GM12878 (cell line): ENCODE results near the gene VPS18. TPM values are rescaled to one million over a fixed set of nuclear protein-coding genes. Genes with fewer than 3 reads are reported as not detected.
A peak's percentile ranks its signal among the peaks of the same experiment; 100 is the strongest.

Source experiments
- ATAC-seq: fragments of 200-7000 bp; cut with Tn5 transposase; 3 replicates; pipeline ENCODE4 v1.9.1; 2020; ENCODE audit warnings: mild to moderate bottlenecking, moderate library complexity
- BruUV-seq: library from RNA; stranded (reverse); fragments of 400-500 nt; replicated peaks from 2 replicates; lab custom pipeline; 2021; lab: Mats Ljungman, UMichigan
- CTCF ChIA-PET: fragments of 300-600 bp; sonication (Branson Sonifier 250); formaldehyde crosslinking; extraction: SDS; loops from one replicate; lab custom pipeline; 2021; ENCODE audit warnings: inconsistent platforms; lab: Yijun Ruan, JAX
- POLR2A ChIA-PET: fragments of 350-600 bp; formaldehyde crosslinking; extraction: SDS; loops from one replicate; lab custom pipeline; 2021; ENCODE audit warnings: inconsistent platforms; lab: Charles Lee
- RAD21 ChIA-PET: fragments of 300-600 bp; sonication (Branson Sonifier 250); formaldehyde crosslinking; loops from one replicate; lab custom pipeline; 2023; ENCODE audit warnings: antibody characterized with exemption; ENCODE audit not compliant: unreplicated experiment; lab: Charles Lee
- SMC1A ChIA-PET: fragments of 300-600 bp; sonication (Branson Sonifier 250); formaldehyde crosslinking; loops from one replicate; lab custom pipeline; 2023; ENCODE audit not compliant: unreplicated experiment, uncharacterized antibody; lab: Charles Lee
- DNase-seq: peaks from one replicate; pipeline ENCODE4 v3.0.0-alpha.2; 2011; ENCODE audit warnings: low read depth, low spot score
- FAIRE-seq: peaks from 3 replicates; lab custom pipeline; 2011; peaks lifted over from hg19 to GRCh38; lab: Jason Lieb, UNC
- H2AFZ ChIP-seq: 2 replicates; pipeline ENCODE4 v1.6.0; 2011; ENCODE audit warnings: low read depth, low read length, control low read depth; ENCODE audit not compliant: control insufficient read depth
- H3K27ac ChIP-seq: 2 replicates; pipeline ENCODE4 v1.5.1; 2011; ENCODE audit warnings: control low read depth; ENCODE audit not compliant: control insufficient read depth, insufficient read depth
- H3K27me3 ChIP-seq, 2 experiments: replicated peaks in 1 of 2; 2 replicates each; pipeline versions ENCODE4 v1.6.0 to v1.6.1; 2011; ENCODE audit warnings: low read length in 1 of 2; ENCODE audit not compliant: control insufficient read depth in 2 of 2, insufficient read depth in 2 of 2
- H3K36me3 ChIP-seq, 2 experiments: 2 replicates each; pipeline ENCODE4 v1.5.1; 2011; ENCODE audit warnings: low read length in 1 of 2; ENCODE audit not compliant: control insufficient read depth in 2 of 2, insufficient read depth in 2 of 2
- H3K4me1 ChIP-seq: 2 replicates; pipeline ENCODE4 v1.6.1; 2011; ENCODE audit warnings: mild to moderate bottlenecking, low read length, moderate library complexity, mixed read lengths; ENCODE audit not compliant: control insufficient read depth, insufficient read depth
- H3K4me2 ChIP-seq: 2 replicates; pipeline ENCODE4 v1.6.0; 2011; ENCODE audit warnings: control low read depth; ENCODE audit not compliant: control insufficient read depth, insufficient read depth
- H3K4me3 ChIP-seq: fragments of 200-600 bp; sonication (generic); 2 replicates; pipeline ENCODE4 v1.5.1; 2016
- H3K79me2 ChIP-seq: 2 replicates; pipeline ENCODE4 v1.6.0; 2011; ENCODE audit warnings: low read length; ENCODE audit not compliant: control insufficient read depth, insufficient read depth
- H3K9ac ChIP-seq: 2 replicates; pipeline ENCODE4 v1.8.0; 2011; ENCODE audit warnings: low read length, control low read depth, mixed read lengths; ENCODE audit not compliant: control insufficient read depth, insufficient read depth
- H3K9me3 ChIP-seq: replicated peaks from 3 replicates; pipeline ENCODE4 v1.5.1; 2011; ENCODE audit warnings: mild to moderate bottlenecking, low read length; ENCODE audit not compliant: control insufficient read depth, insufficient read depth
- H4K20me1 ChIP-seq: 2 replicates; pipeline ENCODE4 v1.6.0; 2011; ENCODE audit not compliant: control insufficient read depth, insufficient read depth
- GATAD2B ChIP-seq: fragments of 450-650 bp; conservative IDR thresholded peaks from 2 replicates; pipeline ENCODE4 v1.6.1; 2017; ENCODE audit warnings: low read depth, mild to moderate bottlenecking, moderate library complexity
- IRF4 ChIP-seq: IDR thresholded peaks from 2 replicates; pipeline ENCODE4 v1.6.1; 2011; ENCODE audit warnings: low read depth, low read length
- LARP7 ChIP-seq: fragments of 450-650 bp; IDR thresholded peaks from 2 replicates; pipeline ENCODE4 v1.6.1; 2017; ENCODE audit warnings: mild to moderate bottlenecking
- SRF ChIP-seq, 2 experiments: IDR thresholded peaks; 2 replicates each; pipeline ENCODE4 v1.6.1; 2011; ENCODE audit warnings: low read depth in 2 of 2, low read length in 2 of 2, mild to moderate bottlenecking in 1 of 2, moderate library complexity in 1 of 2
- YY1 ChIP-seq: IDR thresholded peaks from 2 replicates; pipeline ENCODE4 v1.6.1; 2011; ENCODE audit warnings: low read depth, mild to moderate bottlenecking, low read length
- ZNF687 ChIP-seq: fragments of 450-650 bp; IDR thresholded peaks from 2 replicates; pipeline ENCODE4 v1.6.1; 2017; ENCODE audit warnings: mild to moderate bottlenecking, moderate library complexity
- WGBS: methylation state at CpG from one replicate; pipeline ENCODE4 v1.1.6; 2016; ENCODE audit warnings: low lambda C conversion rate; ENCODE audit not compliant: insufficient replicate concordance, insufficient coverage; ENCODE audit errors: missing lambda C conversion rate; 5-methylcytosine and 5-hydroxymethylcytosine counted together
- in situ Hi-C: fragments of 300-500 bp; cut with MboI; formaldehyde crosslinking; loops from 9 replicates; pipeline ENCODE4 v1.14.3; 2018; ENCODE audit warnings: mixed read lengths
- intact Hi-C: fragments of 100-400 bp; cut with micrococcal nuclease; formaldehyde crosslinking; loops from one replicate; pipeline ENCODE4 v1.14.2; 2022; ENCODE audit not compliant: unreplicated experiment
- polyA plus RNA-seq, 11 experiments: library from polyadenylated mRNA; depleted of rRNA in 4 of 11; unstranded in 6 of 11; stranded (reverse) in 5 of 11; fragments of >200 nt; fragmentation: Nextera tagmentation in 4 of 11; fragmentation: Illumina TruSeq in 1 of 11; extraction: Ambion mirVana in 4 of 11; extraction: Trizol in 1 of 11; gene quantifications; 1 replicate in 1 of 11; 2 replicates in 10 of 11; pipeline versions ENCODE4 v1.2.1 to v1.2.3, GENCODE V29; 2011 to 2016; ENCODE audit warnings: inconsistent platforms in 2 of 11, missing spikeins in 2 of 11, low read depth in 1 of 11
- total RNA-seq, 4 experiments: library from RNA; depleted of rRNA in 3 of 4; stranded (reverse); fragments of >200 nt in 3 of 4; fragmentation: Illumina TruSeq in 1 of 4; extraction: Trizol in 1 of 4; gene quantifications; 2 replicates each; pipeline versions ENCODE4 v1.2.1 to v1.2.3, GENCODE V29; 2013 to 2021

Gene VPS18
- total and polyA plus RNA-seq, 10 of the 15 experiments (the other 5 are each of a cell fraction or from before 2014, with no cell fraction given), result 0.71 to 20.4 (median 10.6) TPM

DNA sequence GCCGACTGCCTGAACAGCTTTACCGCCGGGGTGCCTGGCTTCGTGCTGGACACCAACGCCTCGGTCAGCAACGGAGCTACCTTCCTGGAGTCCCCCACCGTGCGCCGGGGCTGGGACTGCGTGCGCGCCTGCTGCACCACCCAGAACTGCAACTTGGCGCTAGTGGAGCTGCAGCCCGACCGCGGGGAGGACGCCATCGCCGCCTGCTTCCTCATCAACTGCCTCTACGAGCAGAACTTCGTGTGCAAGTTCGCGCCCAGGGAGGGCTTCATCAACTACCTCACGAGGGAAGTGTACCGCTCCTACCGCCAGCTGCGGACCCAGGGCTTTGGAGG, 49.6 kb upstream of the VPS18 start:
- POLR2A ChIA-PET, result interaction anchor here (0.6 to 5.0 kb wide), 7 partner anchors 28 to 285 kb away, joined by 3 to 39 read pairs (median 5); partner anchors contain the start of gene RHOV
- in situ Hi-C loops, result no loop called here

More for the DNA sequence above, 49.6 kb upstream of the VPS18 start:
- H4K20me1 ChIP-seq, result no peaks in the 10 kb centered on the region
- ATAC-seq (peak; percentile 60), FAIRE-seq (no peak), DNase-seq (no peak)
- peak overlapping the region; percentile 75 for H3K4me3 ChIP-seq
- H3K4me2 ChIP-seq, result peak overlapping the region; percentile 98
- ChIA-PET CTCF (interaction anchor here (0.6 to 8.8 kb wide), 6 partner anchors 14 to 63 kb away, joined by 3 to 140 read pairs (median 4); partner anchors contain the start of gene VPS18), SMC1A (interaction anchor here (0.6 to 2.2 kb wide), 5 partner anchors 13 to 150 kb away, joined by 3 to 7 read pairs (median 5); partner anchors contain the start of gene RAD51), RAD21 (interaction anchor here (0.6 to 5.0 kb wide), 9 partner anchors 13 to 251 kb away, joined by 3 to 41 read pairs (median 5); partner anchors contain the start of genes DNAJC17, VPS18 and ZFYVE19)
- no peak overlapping the region for H3K27ac ChIP-seq
- H3K4me1 ChIP-seq, result peaks cover 26% of the 10 kb centered on the region
- WGBS, result 7% methylated on average over 28 of the region's 28 CpGs
- BruUV-seq, result TSS peak; percentile 64
- TF ChIP-seq GATAD2B (0 out of 2 replicates have a peak, but pooled peaks have one; percentile 11), ZNF687 (peak; percentile 13; the same call in 1 of the 2 replicates), IRF4 (no peak), LARP7 (peak; percentile 61; the same call in 1 of the 2 replicates), YY1 (peak; percentile 58; the same call in 1 of the 2 replicates), SRF (IDR thresholded peaks at IDR 0.05; ENCODE audit: low read depth in 2 of 2, low read length in 2 of 2) (0 out of 4 replicates have a peak, but pooled peaks of 1 of the 2 experiments have one; percentile 5)
- intact Hi-C loops, result loop anchor here (5.0 to 10.0 kb wide), 2 partner anchors 37 to 270 kb away; partner anchors contain the start of genes DNAJC17, INO80 and ZFYVE19
- H3K9me3 ChIP-seq, result no peaks in the 10 kb centered on the region
- H3K9ac ChIP-seq, result peak overlapping the region; percentile 47
- peaks cover 1 to 3% of the 10 kb centered on the region in 2 experiments; a peak in 1 of 4 replicates for H3K27me3 ChIP-seq
- H2AFZ ChIP-seq, result peak overlapping the region; percentile 86
- no peaks in the 10 kb centered on the region for H3K79me2 ChIP-seq
- no peaks in the 10 kb centered on the region for H3K36me3 ChIP-seq
